Esophagus muscularis mucosa (tissue), 4 donors: ENCODE results near the gene ZNF467.

ENCODE experiments used
- EP300 ChIP-seq: sonication (generic); formaldehyde crosslinking; IDR thresholded peaks from one replicate; pipeline ENCODE4 v1.6.1; 2017; ENCODE audit warnings: antibody characterized with exemption
- POLR2A ChIP-seq: fragments of 450-650 bp; IDR thresholded peaks from one replicate; pipeline ENCODE4 v1.6.1; 2017; ENCODE audit warnings: antibody characterized with exemption, moderate library complexity, mild to moderate bottlenecking, low read depth
- POLR2AphosphoS5 ChIP-seq, 2 donors: sonication (generic); formaldehyde crosslinking; IDR thresholded peaks; one replicate each; pipeline ENCODE4 v1.6.1; 2017; ENCODE audit warnings: antibody characterized with exemption in 2 of 2
- TF ChIP-seq, protein P1 (sequence below), 3 experiments: fragments of 200-600 bp in 2 of 3; fragments of 450-650 bp in 1 of 3; sonication (generic) in 2 of 3; IDR thresholded peaks; one replicate each; pipeline ENCODE4 v1.5.1; 2017 to 2019; ENCODE audit warnings: antibody characterized with exemption in 3 of 3, mild to moderate bottlenecking in 2 of 3, moderate library complexity in 1 of 3

DNA sequence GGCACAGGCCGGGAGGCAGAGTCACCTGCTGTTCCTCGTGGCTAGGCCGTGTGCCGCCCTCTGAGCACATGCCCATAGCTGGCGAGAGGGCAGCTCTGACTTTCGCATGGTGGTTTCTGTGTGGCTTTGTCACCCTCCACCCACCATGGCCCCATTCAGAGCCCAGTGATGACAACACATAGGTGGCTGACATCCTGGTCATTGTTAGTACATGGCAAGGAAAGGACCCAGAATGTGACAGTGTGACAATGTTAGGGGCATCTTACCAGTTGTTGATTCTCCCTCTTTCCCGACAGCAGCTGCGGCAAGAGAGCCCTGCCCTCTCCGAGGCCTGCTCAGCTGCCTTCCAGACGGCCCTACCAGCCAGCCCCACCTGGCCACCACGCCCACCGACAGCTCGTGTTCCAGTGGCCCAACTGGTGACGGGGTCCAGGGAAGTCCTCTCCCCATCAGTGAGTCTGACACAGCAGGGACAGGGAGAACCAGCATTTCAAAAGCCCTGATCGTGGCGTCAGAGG is 52.2 kb downstream of the ZNF467 start:
- TF ChIP-seq, protein P1, sequence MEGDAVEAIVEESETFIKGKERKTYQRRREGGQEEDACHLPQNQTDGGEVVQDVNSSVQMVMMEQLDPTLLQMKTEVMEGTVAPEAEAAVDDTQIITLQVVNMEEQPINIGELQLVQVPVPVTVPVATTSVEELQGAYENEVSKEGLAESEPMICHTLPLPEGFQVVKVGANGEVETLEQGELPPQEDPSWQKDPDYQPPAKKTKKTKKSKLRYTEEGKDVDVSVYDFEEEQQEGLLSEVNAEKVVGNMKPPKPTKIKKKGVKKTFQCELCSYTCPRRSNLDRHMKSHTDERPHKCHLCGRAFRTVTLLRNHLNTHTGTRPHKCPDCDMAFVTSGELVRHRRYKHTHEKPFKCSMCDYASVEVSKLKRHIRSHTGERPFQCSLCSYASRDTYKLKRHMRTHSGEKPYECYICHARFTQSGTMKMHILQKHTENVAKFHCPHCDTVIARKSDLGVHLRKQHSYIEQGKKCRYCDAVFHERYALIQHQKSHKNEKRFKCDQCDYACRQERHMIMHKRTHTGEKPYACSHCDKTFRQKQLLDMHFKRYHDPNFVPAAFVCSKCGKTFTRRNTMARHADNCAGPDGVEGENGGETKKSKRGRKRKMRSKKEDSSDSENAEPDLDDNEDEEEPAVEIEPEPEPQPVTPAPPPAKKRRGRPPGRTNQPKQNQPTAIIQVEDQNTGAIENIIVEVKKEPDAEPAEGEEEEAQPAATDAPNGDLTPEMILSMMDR (IDR thresholded peaks at IDR 0.05) = no peak
- TF ChIP-seq EP300 = no peak
- TF ChIP-seq POLR2AphosphoS5 (IDR thresholded peaks at IDR 0.05) = no peak
- TF ChIP-seq POLR2A = no peak
